GM23338 (cell line): ENCODE data around the gene TMEM88. TPM values are rescaled to one million over a fixed set of nuclear protein-coding genes. Genes with fewer than 3 reads are reported as not detected.

ENCODE experiments used
- ATAC-seq: fragments of 200-7000 bp; cut with Tn5 transposase; 3 replicates; pipeline ENCODE4 v1.9.1; 2020
- DNase-seq: peaks from one replicate; pipeline ENCODE4 v3.0.0-alpha.2; 2015; ENCODE audit warnings: low spot score
- H2AFZ ChIP-seq: fragments of 200-600 bp; sonication (generic); 2 replicates; pipeline ENCODE4 v1.8.0; 2016; ENCODE audit warnings: antibody characterized with exemption, mild to moderate bottlenecking, moderate library complexity
- H3F3A ChIP-seq: fragments of 200-600 bp; sonication (generic); replicated peaks from 2 replicates; pipeline ENCODE4 v1.8.0; 2017; ENCODE audit warnings: antibody characterized with exemption, mixed run types, low read depth
- H3K27ac ChIP-seq: fragments of 200-600 bp; sonication (generic); 2 replicates; pipeline ENCODE4 v1.6.1; 2016; ENCODE audit warnings: low read depth
- H3K27me3 ChIP-seq: fragments of 200-600 bp; sonication (generic); 2 replicates; pipeline ENCODE4 v1.8.0; 2016; ENCODE audit warnings: mild to moderate bottlenecking, mixed run types, moderate library complexity; ENCODE audit not compliant: insufficient read depth
- H3K36me3 ChIP-seq: fragments of 200-600 bp; sonication (generic); 2 replicates; pipeline ENCODE4 v1.8.0; 2016; ENCODE audit warnings: mild to moderate bottlenecking; ENCODE audit not compliant: insufficient read depth
- H3K4me1 ChIP-seq: fragments of 200-600 bp; sonication (generic); 2 replicates; pipeline ENCODE4 v1.8.0; 2016; ENCODE audit warnings: mild to moderate bottlenecking, moderate library complexity; ENCODE audit not compliant: insufficient read depth
- H3K4me2 ChIP-seq: fragments of 200-600 bp; sonication (generic); 2 replicates; pipeline ENCODE4 v1.7.1; 2017; ENCODE audit warnings: mixed run types
- H3K4me3 ChIP-seq: fragments of 200-600 bp; sonication (generic); 2 replicates; pipeline ENCODE4 v1.6.1; 2016; ENCODE audit warnings: mixed run types
- H3K79me2 ChIP-seq: fragments of 200-600 bp; sonication (generic); replicated peaks from 2 replicates; pipeline ENCODE4 v1.8.0; 2017; ENCODE audit warnings: mild to moderate bottlenecking; ENCODE audit not compliant: insufficient read depth
- H3K9me2 ChIP-seq: fragments of 200-600 bp; sonication (generic); 2 replicates; pipeline ENCODE4 v1.8.0; 2017; ENCODE audit not compliant: insufficient read depth
- H4K20me1 ChIP-seq: fragments of 200-600 bp; sonication (generic); replicated peaks from 2 replicates; pipeline ENCODE4 v1.8.0; 2017; ENCODE audit warnings: mild to moderate bottlenecking; ENCODE audit not compliant: insufficient read depth
- H3K27ac Mint-ChIP-seq: 2 replicates; pipeline ENCODE4 v1.8.0; 2020; ENCODE audit warnings: inconsistent platforms, mild to moderate bottlenecking, moderate library complexity, mixed read lengths
- H3K27me3 Mint-ChIP-seq: 3 replicates; pipeline ENCODE4 v1.8.0; 2022; ENCODE audit warnings: low read depth, mild to moderate bottlenecking, moderate library complexity, mixed read lengths, inconsistent platforms; ENCODE audit not compliant: insufficient read depth, poor library complexity
- H3K36me3 Mint-ChIP-seq: 3 replicates; pipeline ENCODE4 v1.8.0; 2021; ENCODE audit warnings: low read depth, mild to moderate bottlenecking, inconsistent platforms, moderate library complexity, mixed read lengths
- H3K4me1 Mint-ChIP-seq: 3 replicates; pipeline ENCODE4 v1.8.0; 2020; ENCODE audit warnings: mild to moderate bottlenecking, inconsistent platforms, mixed read lengths
- H3K4me3 Mint-ChIP-seq: 3 replicates; pipeline ENCODE4 v1.8.0; 2021; ENCODE audit warnings: moderate library complexity, mild to moderate bottlenecking, inconsistent platforms, mixed read lengths
- H3K9me3 Mint-ChIP-seq: 3 replicates; pipeline ENCODE4 v1.8.0; 2020; ENCODE audit warnings: moderate library complexity, mild to moderate bottlenecking, inconsistent platforms, mixed read lengths
- CREB1 ChIP-seq: fragments of 250-450 bp; sonication (Bioruptor Pico); IDR thresholded peaks from 2 replicates; pipeline ENCODE4 v1.5.0; 2020; ENCODE audit warnings: low read depth, mild to moderate bottlenecking, moderate library complexity
- CTCF ChIP-seq, 2 experiments: fragments of 200-600 bp in 1 of 2; sonication (generic) in 1 of 2; conservative IDR thresholded peaks; 2 replicates each; pipeline versions ENCODE4 v1.5.1 to v1.6.1; 2016 to 2017; ENCODE audit warnings: antibody characterized with exemption in 2 of 2, low read depth in 2 of 2, mild to moderate bottlenecking in 2 of 2, moderate library complexity in 1 of 2
- EZH2 ChIP-seq: fragments of 200-600 bp; sonication (generic); IDR thresholded peaks from one replicate; pipeline ENCODE4 v1.8.0; 2017; ENCODE audit warnings: antibody characterized with exemption, mild to moderate bottlenecking, low read depth; ENCODE audit not compliant: unreplicated experiment
- EZH2phosphoT487 ChIP-seq: fragments of 200-600 bp; sonication (generic); IDR thresholded peaks from one replicate; pipeline ENCODE4 v1.8.1; 2018; ENCODE audit warnings: antibody characterized with exemption; ENCODE audit not compliant: unreplicated experiment
- JUNB ChIP-seq: IDR thresholded peaks from one replicate; pipeline ENCODE4 v1.6.1; 2016; ENCODE audit warnings: antibody characterized with exemption; ENCODE audit not compliant: unreplicated experiment
- NANOG ChIP-seq: IDR thresholded peaks from 2 replicates; pipeline ENCODE4 v1.6.1; 2016; ENCODE audit warnings: antibody characterized with exemption, borderline replicate concordance
- POLR2AphosphoS5 ChIP-seq: IDR thresholded peaks from 2 replicates; pipeline ENCODE4 v1.6.1; 2016; ENCODE audit warnings: antibody characterized with exemption, low read depth
- STAT1 ChIP-seq: IDR thresholded peaks from one replicate; pipeline ENCODE4 v1.6.1; 2016; ENCODE audit warnings: antibody characterized with exemption; ENCODE audit not compliant: unreplicated experiment
- ZNF114 ChIP-seq: fragments of 250-450 bp; sonication (Bioruptor Pico); IDR thresholded peaks from 2 replicates; pipeline ENCODE4 v1.5.0; 2020; ENCODE audit warnings: mild to moderate bottlenecking, moderate library complexity
- ZNF331 ChIP-seq: fragments of 250-450 bp; sonication (Bioruptor Pico); IDR thresholded peaks from 2 replicates; pipeline ENCODE4 v1.5.0; 2020; ENCODE audit warnings: low read depth, mild to moderate bottlenecking, moderate library complexity
- polyA plus RNA-seq: library from polyadenylated mRNA; unstranded; fragments of >200 nt; fragmentation: Nextera tagmentation; extraction: Ambion mirVana; gene quantifications from 2 replicates; pipeline ENCODE4 v1.2.1, GENCODE V29; 2016
- total RNA-seq: library from RNA; depleted of rRNA; stranded (reverse); fragments of >200 nt; shearing (Covaris generic); gene quantifications from 2 replicates; pipeline ENCODE4 v1.2.3, GENCODE V29; 2014
- TF ChIP-seq, protein P1 (sequence below): IDR thresholded peaks from one replicate; pipeline ENCODE4 v1.6.1; 2018; ENCODE audit warnings: antibody characterized with exemption; ENCODE audit not compliant: unreplicated experiment
- TF ChIP-seq, protein P2 (sequence below): IDR thresholded peaks from 2 replicates; pipeline ENCODE4 v1.6.1; 2016; ENCODE audit warnings: antibody characterized with exemption
- TF ChIP-seq, protein P3 (sequence below): fragments of 250-450 bp; sonication (Bioruptor Pico); IDR thresholded peaks from 2 replicates; pipeline ENCODE4 v1.5.0; 2020; ENCODE audit warnings: mild to moderate bottlenecking, moderate library complexity

The TMEM88 gene
- total and polyA plus RNA-seq, 2 experiments from 2014 or later, result 0.58 to 0.97 TPM

GRCh38 chr17:7822126-7822525 is 32.7 kb upstream of the TMEM88 start:
- no peak overlapping the region for H2AFZ ChIP-seq
- H3K4me3 ChIP-seq, result no peak overlapping the region
- H3K9me2 ChIP-seq, result no peaks in the 10 kb centered on the region
- H3K36me3 ChIP-seq, result no peaks in the 10 kb centered on the region
- no peaks in the 10 kb centered on the region for H3K79me2 ChIP-seq
- H3K4me1 Mint-ChIP-seq, result peaks cover 15% of the 10 kb centered on the region
- ATAC-seq (no peak), DNase-seq (no peak)
- H3K27ac ChIP-seq, result no peak overlapping the region
- peaks cover 31% of the 10 kb centered on the region for H3K27me3 Mint-ChIP-seq
- H4K20me1 ChIP-seq, result no peaks in the 10 kb centered on the region
- no peak overlapping the region; the same call in 2 of the 3 replicates for H3K4me3 Mint-ChIP-seq
- no peaks in the 10 kb centered on the region for H3K9me3 Mint-ChIP-seq
- TF ChIP-seq, protein P1, sequence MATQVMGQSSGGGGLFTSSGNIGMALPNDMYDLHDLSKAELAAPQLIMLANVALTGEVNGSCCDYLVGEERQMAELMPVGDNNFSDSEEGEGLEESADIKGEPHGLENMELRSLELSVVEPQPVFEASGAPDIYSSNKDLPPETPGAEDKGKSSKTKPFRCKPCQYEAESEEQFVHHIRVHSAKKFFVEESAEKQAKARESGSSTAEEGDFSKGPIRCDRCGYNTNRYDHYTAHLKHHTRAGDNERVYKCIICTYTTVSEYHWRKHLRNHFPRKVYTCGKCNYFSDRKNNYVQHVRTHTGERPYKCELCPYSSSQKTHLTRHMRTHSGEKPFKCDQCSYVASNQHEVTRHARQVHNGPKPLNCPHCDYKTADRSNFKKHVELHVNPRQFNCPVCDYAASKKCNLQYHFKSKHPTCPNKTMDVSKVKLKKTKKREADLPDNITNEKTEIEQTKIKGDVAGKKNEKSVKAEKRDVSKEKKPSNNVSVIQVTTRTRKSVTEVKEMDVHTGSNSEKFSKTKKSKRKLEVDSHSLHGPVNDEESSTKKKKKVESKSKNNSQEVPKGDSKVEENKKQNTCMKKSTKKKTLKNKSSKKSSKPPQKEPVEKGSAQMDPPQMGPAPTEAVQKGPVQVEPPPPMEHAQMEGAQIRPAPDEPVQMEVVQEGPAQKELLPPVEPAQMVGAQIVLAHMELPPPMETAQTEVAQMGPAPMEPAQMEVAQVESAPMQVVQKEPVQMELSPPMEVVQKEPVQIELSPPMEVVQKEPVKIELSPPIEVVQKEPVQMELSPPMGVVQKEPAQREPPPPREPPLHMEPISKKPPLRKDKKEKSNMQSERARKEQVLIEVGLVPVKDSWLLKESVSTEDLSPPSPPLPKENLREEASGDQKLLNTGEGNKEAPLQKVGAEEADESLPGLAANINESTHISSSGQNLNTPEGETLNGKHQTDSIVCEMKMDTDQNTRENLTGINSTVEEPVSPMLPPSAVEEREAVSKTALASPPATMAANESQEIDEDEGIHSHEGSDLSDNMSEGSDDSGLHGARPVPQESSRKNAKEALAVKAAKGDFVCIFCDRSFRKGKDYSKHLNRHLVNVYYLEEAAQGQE, result no peak
- TF ChIP-seq EZH2 (no peak), ZNF114 (CRISPR knock-in tag) (no peak), ZNF331 (CRISPR knock-in tag) (no peak), POLR2AphosphoS5 (no peak), NANOG (no peak), EZH2phosphoT487 (no peak), CREB1 (no peak), STAT1 (no peak), CTCF (conservative IDR thresholded peaks at IDR 0.05; ENCODE audit: low read depth in 2 of 2) (no peak), JUNB (no peak)
- TF ChIP-seq, protein P2, sequence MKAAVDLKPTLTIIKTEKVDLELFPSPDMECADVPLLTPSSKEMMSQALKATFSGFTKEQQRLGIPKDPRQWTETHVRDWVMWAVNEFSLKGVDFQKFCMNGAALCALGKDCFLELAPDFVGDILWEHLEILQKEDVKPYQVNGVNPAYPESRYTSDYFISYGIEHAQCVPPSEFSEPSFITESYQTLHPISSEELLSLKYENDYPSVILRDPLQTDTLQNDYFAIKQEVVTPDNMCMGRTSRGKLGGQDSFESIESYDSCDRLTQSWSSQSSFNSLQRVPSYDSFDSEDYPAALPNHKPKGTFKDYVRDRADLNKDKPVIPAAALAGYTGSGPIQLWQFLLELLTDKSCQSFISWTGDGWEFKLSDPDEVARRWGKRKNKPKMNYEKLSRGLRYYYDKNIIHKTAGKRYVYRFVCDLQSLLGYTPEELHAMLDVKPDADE, result no peak
- TF ChIP-seq, protein P3, sequence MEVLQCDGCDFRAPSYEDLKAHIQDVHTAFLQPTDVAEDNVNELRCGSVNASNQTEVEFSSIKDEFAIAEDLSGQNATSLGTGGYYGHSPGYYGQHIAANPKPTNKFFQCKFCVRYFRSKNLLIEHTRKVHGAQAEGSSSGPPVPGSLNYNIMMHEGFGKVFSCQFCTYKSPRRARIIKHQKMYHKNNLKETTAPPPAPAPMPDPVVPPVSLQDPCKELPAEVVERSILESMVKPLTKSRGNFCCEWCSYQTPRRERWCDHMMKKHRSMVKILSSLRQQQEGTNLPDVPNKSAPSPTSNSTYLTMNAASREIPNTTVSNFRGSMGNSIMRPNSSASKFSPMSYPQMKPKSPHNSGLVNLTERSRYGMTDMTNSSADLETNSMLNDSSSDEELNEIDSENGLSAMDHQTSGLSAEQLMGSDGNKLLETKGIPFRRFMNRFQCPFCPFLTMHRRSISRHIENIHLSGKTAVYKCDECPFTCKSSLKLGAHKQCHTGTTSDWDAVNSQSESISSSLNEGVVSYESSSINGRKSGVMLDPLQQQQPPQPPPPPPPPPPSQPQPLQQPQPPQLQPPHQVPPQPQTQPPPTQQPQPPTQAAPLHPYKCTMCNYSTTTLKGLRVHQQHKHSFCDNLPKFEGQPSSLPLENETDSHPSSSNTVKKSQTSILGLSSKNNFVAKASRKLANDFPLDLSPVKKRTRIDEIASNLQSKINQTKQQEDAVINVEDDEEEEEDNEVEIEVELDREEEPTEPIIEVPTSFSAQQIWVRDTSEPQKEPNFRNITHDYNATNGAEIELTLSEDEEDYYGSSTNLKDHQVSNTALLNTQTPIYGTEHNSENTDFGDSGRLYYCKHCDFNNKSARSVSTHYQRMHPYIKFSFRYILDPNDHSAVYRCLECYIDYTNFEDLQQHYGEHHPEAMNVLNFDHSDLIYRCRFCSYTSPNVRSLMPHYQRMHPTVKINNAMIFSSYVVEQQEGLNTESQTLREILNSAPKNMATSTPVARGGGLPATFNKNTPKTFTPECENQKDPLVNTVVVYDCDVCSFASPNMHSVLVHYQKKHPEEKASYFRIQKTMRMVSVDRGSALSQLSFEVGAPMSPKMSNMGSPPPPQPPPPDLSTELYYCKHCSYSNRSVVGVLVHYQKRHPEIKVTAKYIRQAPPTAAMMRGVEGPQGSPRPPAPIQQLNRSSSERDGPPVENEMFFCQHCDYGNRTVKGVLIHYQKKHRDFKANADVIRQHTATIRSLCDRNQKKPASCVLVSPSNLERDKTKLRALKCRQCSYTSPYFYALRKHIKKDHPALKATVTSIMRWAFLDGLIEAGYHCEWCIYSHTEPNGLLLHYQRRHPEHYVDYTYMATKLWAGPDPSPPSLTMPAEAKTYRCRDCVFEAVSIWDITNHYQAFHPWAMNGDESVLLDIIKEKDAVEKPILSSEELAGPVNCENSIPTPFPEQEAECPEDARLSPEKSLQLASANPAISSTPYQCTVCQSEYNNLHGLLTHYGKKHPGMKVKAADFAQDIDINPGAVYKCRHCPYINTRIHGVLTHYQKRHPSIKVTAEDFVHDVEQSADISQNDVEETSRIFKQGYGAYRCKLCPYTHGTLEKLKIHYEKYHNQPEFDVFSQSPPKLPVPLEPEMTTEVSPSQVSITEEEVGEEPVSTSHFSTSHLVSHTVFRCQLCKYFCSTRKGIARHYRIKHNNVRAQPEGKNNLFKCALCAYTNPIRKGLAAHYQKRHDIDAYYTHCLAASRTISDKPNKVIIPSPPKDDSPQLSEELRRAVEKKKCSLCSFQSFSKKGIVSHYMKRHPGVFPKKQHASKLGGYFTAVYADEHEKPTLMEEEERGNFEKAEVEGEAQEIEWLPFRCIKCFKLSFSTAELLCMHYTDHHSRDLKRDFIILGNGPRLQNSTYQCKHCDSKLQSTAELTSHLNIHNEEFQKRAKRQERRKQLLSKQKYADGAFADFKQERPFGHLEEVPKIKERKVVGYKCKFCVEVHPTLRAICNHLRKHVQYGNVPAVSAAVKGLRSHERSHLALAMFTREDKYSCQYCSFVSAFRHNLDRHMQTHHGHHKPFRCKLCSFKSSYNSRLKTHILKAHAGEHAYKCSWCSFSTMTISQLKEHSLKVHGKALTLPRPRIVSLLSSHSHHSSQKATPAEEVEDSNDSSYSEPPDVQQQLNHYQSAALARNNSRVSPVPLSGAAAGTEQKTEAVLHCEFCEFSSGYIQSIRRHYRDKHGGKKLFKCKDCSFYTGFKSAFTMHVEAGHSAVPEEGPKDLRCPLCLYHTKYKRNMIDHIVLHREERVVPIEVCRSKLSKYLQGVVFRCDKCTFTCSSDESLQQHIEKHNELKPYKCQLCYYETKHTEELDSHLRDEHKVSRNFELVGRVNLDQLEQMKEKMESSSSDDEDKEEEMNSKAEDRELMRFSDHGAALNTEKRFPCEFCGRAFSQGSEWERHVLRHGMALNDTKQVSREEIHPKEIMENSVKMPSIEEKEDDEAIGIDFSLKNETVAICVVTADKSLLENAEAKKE (CRISPR knock-in tag), result no peak
- H3K4me2 ChIP-seq, result no peak overlapping the region
- no peak overlapping the region for H3K27ac Mint-ChIP-seq
- no peaks in the 10 kb centered on the region for H3K36me3 Mint-ChIP-seq
- peaks cover 27% of the 10 kb centered on the region; the same call in 1 of the 2 replicates for H3K27me3 ChIP-seq
- H3F3A ChIP-seq, result no peaks in the 10 kb centered on the region
- no peaks in the 10 kb centered on the region for H3K4me1 ChIP-seq
